GM19351 (cell line): Measurements from ENCODE around the gene CASD1.

Experiments used
- ATAC-seq: cut with Tn5 transposase; IDR thresholded peaks from one replicate; pipeline ENCODE4 v1.9.1; 2021; ENCODE audit warnings: mild to moderate bottlenecking, moderate library complexity; ENCODE audit not compliant: unreplicated experiment

CASD1 gene

DNA sequence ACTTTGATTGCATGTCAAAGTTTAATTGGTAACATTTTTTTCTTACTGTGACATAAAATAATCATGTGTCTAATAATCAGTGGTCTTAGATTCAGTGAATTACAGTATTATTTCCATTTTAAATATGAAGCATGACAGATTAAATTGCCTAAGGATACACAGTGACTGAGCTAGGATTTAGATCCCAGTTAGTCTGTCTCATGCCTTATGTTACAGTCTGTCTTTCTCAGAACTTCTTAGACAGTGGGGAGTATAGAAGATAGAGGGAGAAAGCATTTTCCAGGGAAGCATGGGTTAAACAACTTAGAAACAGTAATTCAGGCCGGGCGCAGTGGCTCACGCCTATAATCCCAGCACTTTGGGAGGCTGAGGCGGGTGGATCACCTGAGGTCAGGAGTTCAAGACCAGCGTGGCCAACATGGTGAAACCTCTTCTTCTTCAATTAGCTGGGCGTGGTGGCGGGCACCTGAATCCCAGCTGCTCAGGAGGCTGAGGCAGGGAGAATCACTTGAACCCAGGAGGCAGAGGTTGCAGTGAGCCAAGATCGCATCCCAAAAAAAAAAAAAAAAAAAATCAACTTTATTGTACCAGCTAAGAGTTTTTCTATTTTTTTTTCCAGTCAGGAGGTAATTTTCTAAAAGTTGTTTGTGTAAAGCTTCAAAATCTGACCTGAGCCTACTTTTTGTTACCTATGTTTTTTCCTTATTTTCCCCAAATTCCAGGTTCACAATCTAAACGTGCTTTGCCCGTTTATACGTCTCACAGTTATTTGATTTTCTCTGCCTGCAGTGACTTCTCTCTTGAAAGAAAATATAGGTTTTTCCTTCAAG, 3.3 kb downstream of the CASD1 start:
- no peak for ATAC-seq

- no peak for ATAC-seq
Measured at GRCh38 chr7:94513565-94513860, 3.9 kb downstream of the CASD1 start.

- no peak for ATAC-seq
Measured at GRCh38 chr7:94514140-94514889, 4.7 kb downstream of the CASD1 start.

DNA sequence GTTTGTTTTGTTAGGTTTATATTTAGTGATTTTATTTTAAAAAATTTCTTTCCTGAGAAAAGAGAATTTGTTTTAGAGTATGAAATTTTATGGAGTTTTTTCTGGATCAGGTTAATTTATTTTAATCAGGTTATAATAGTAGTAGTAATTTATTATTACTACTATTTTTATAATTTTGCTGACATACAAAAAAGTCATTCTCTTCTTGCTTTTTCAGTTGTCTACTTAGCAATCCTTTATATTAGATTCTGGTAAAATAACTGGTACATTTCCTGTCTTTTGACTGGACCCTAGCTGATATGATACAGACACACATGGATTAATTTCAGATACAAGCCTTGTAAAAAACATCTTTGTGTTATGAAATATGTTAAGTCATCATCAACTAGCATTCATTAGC, 5.3 kb downstream of the CASD1 start:
- ATAC-seq: no peak

GRCh38 chr7:94525923-94526322, 16.3 kb downstream of the CASD1 start:
- ATAC-seq: no peak

DNA sequence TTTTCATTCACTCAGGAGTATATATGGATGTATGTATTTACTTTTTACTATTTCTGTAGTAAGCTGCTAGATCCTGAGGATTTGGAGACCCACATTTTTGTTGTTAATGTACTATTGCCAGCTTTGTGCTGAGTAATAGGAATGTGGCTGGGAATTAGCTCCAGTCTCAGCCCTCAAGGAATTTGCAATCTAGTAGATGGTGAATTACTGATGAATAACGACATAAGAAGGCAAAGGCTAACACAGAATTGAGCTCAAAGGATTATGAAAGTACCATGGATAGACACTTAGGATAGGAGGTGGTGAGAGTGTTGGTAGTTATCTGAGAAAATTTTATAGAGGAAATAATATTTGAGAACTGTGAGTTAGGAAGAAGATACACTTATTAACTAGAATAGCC, 19.9 kb downstream of the CASD1 start:
- no peak for ATAC-seq

DNA sequence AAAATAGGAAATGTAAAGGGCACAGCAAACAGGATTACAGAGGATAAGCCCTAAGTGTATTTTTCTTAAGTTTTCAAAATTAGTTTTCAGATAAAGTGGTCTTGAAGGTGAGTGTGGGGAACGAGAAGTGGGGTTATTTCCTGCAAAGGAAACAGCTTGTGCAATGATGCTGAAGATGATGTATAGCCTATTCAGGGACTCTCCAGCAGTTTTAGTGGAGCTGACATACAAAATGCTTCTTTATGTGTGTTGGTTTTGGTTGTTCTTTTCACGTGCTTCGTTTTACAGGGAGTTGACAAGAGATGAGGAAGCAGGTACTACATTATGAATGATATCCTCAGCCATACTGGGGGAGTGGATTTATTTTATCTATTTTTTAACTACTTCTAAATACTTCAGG, 20.5 kb downstream of the CASD1 start:
- ATAC-seq: no peak

DNA sequence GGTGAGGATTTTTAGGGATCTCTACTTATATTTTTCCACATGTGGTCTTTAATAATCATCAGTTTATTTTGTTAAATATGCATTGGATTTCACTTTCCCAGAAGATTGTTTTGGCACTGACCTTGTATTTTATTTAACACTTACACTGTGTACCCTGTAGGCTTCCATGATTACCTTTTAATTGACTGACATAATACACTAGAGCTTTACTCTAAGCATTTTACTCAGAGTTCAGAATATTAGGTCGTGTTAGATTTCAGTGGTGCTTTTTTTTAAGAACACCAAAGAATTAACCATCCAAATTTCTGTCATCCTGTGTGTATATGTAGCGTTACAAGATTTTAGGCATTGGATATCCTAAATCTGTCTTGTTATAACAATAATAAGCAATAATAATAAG, 23.1 kb downstream of the CASD1 start:
- ATAC-seq: no peak

- no peak for ATAC-seq
Measured at GRCh38 chr7:94540428-94540827, 30.8 kb downstream of the CASD1 start.

GRCh38 chr7:94547126-94547525, 37.5 kb downstream of the CASD1 start:
- no peak for ATAC-seq

- peak; percentile 92 for ATAC-seq
Measured at GRCh38 chr7:94556028-94556427, 46.4 kb downstream of the CASD1 start.

GRCh38 chr7:94557215-94557614, 47.6 kb downstream of the CASD1 start:
- no peak for ATAC-seq

- ATAC-seq: no peak
Measured at GRCh38 chr7:94559972-94560371, 50.4 kb downstream of the CASD1 start.

DNA sequence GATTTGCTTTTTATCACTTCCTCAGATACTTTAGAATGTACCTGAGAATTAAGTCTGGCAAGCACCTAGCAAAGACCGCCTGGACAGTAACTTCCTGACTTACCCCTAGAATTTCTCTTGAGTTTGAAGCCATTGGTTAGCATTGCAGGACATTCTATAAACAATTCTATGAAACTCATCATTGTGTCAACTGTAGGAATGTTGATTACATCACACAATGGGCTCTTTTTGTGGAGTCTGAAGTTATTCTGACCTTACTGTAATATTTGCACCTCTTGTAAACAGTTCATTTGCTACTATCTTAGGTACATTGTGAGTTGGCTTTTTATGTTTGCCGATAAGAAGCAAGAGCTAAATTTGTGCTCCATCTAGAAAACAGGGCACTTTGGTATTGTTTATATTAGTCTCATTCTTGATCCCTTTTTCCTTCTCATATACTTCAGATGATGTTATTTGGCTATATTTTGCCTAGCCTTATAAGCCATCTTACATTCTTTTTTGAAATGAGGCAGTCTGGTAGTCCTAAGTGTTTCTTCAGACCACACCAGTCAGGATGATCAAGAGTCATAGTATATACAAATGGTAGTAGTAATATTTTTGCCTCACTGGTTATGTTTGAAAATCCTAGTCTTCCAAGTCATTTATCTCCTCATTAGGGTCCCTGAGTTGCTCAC, 52.4 kb downstream of the CASD1 start:
- no peak for ATAC-seq

DNA sequence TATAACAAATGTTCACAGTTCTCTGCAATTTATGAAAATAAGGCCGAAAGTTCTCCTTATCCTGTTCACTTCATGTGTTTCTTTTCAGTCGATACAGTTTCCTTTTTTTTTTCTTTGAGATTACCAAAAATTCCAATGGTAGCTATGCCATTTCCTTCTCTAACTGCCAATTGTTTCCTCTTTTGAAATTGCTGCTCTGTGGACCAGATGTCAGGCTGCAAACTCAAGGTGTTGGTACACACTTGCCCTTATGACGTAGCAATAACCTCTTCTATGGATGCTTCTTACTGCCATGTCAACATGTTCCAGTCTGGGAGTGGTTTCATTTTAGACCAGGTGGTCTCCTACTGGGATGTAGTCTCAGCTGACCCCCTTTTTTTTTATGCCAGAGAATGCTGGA, 52.9 kb downstream of the CASD1 start:
- ATAC-seq: no peak

DNA sequence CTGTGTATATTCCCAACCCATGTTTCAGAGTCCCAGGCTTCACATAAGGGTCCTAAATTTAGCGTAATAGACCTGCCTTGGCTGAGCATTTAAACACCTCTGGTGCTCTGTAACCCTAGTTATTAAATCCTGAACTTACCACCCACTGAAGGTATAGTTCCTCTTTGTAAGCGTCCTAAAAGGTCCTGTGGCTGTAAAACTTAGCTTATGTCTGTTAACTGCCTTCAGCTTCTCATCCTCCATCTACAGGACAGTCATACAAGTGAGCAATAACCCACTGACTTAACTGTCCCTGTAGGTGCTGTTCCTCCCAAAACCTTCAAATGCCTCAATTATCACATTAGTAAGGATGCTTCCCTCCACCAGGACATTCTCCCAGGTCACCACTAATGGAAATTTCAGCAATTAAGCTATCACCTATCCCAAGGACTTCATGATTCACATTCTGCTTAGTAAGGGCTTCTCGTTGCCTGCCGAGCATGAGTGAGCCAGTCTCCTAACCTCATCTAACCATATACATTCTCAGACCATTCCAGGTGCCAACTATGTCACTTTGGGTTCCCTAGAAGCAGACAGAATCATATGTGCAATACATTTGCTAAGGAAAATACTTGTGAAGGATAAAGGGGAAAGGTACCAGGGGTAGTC, 55.8 kb downstream of the CASD1 start:
- no peak for ATAC-seq

DNA sequence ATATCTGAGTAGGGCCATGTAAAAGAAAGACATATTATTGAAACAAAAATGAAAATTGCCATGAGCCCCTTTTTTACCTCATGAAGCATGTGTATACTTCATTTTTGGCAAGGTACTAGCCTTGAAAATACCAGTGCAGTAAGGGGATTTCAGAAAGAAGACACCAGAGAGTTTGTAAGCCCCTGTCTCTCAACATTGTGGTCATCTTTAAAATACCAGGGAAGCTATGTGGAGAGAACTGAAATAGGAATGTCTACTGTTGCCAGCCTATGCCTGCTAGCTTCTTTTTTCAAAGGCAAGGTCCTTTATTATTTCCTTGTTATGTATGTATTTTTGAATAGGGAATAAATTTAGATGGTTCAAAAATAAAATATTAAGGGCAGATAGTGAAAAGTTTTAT, 57.8 kb downstream of the CASD1 start:
- ATAC-seq: no peak

DNA sequence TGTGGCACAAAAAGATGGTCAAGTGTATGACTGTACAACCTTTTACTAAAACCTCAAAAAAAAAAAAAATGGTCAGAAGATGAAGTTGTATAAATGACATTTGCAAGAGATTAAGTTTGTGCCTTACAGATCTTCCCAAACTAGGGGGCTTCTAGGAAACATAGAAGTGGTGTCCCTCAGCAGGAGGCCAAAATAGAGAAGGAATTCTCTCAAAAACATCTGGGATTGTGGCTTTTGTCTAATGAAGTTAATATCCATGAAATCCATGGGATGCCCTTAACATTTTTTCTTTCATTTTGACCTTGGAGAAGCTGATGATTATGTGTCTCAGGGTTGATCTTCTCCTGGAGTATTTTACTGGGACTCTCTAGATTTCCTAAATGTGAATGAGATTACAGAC, 62.2 kb downstream of the CASD1 start:
- ATAC-seq: no peak

GRCh38 chr7:94575646-94576045, 66.0 kb downstream of the CASD1 start:
- ATAC-seq: no peak

DNA sequence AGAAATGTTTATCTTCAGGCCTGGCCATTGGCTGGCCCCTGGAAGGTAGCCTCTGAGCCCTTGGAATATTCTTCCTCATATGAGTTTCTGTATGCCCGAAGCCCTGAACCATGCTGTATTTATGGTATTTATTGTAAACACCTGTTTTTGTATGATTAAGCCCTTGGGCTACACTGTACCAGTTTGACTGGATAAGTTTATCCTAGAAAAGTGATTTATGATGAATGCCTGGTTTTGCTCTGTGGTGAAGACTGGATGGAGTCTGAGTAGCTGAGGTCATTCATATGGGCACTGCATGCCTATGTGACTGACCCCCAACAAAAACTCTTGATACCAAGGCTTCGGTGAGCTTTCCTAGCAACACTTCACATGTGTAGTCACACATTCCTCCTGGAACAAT, 66.7 kb downstream of the CASD1 start:
- no peak for ATAC-seq

- no peak for ATAC-seq
Measured at GRCh38 chr7:94577357-94577756, 67.7 kb downstream of the CASD1 start.

GRCh38 chr7:94578614-94579013, 69.0 kb downstream of the CASD1 start:
- no peak for ATAC-seq
